PC-9 (cell line): Measurements from ENCODE around the gene PRR7. TPM values are rescaled to one million over a fixed set of nuclear protein-coding genes. Genes with fewer than 3 reads are reported as not detected.

Experiments used
- BruUV-seq: library from RNA; stranded (reverse); fragments of 400-500 nt; replicated peaks from 2 replicates; lab custom pipeline; 2021; lab: Mats Ljungman, UMichigan
- CTCF ChIA-PET: fragments of 300-600 bp; sonication (Branson Sonifier 250); formaldehyde crosslinking; loops from one replicate; lab custom pipeline; 2022; ENCODE audit warnings: antibody characterized with exemption; lab: Charles Lee
- POLR2A ChIA-PET: fragments of 300-600 bp; sonication (Branson Sonifier 250); formaldehyde crosslinking; loops from one replicate; lab custom pipeline; 2022; ENCODE audit warnings: antibody characterized with exemption; ENCODE audit not compliant: unreplicated experiment; lab: Charles Lee
- DNase-seq, 2 experiments: peaks; one replicate each; pipeline versions ENCODE4 v3.0.0 to v3.0.0-alpha.2; 2015 to 2022; ENCODE audit warnings: mixed read lengths in 1 of 2
- H2AFZ ChIP-seq: fragments of 200-600 bp; sonication (generic); 2 replicates; pipeline ENCODE4 v1.8.1; 2017; ENCODE audit warnings: antibody characterized with exemption
- H3F3A ChIP-seq: fragments of 200-600 bp; sonication (generic); 2 replicates; pipeline ENCODE4 v1.8.1; 2017; ENCODE audit warnings: antibody characterized with exemption, mild to moderate bottlenecking, low read depth; ENCODE audit not compliant: insufficient read depth
- H3K27ac ChIP-seq: fragments of 200-600 bp; sonication (generic); 2 replicates; pipeline ENCODE4 v1.6.1; 2016; ENCODE audit warnings: mixed run types
- H3K27me3 ChIP-seq: fragments of 200-600 bp; sonication (generic); 2 replicates; pipeline ENCODE4 v1.6.1; 2016; ENCODE audit warnings: low read depth, mixed run types; ENCODE audit not compliant: insufficient read depth
- H3K36me3 ChIP-seq: fragments of 200-600 bp; sonication (generic); 2 replicates; pipeline ENCODE4 v1.6.1; 2016; ENCODE audit warnings: low read depth, mixed run types
- H3K4me1 ChIP-seq: fragments of 200-600 bp; sonication (generic); replicated peaks from 2 replicates; pipeline ENCODE4 v1.6.1; 2016; ENCODE audit warnings: mixed run types; ENCODE audit not compliant: insufficient read depth
- H3K4me2 ChIP-seq: fragments of 200-600 bp; sonication (generic); 2 replicates; pipeline ENCODE4 v1.6.1; 2017; ENCODE audit warnings: mixed run types
- H3K4me3 ChIP-seq: fragments of 200-600 bp; sonication (generic); 2 replicates; pipeline ENCODE4 v1.6.1; 2016; ENCODE audit warnings: mixed run types
- H3K79me2 ChIP-seq: fragments of 200-600 bp; sonication (generic); 2 replicates; pipeline ENCODE4 v1.6.1; 2017; ENCODE audit warnings: low read depth, mixed run types
- H3K9me2 ChIP-seq: fragments of 200-600 bp; sonication (generic); 2 replicates; pipeline ENCODE4 v1.8.1; 2017; ENCODE audit warnings: mild to moderate bottlenecking; ENCODE audit not compliant: insufficient read depth
- H3K9me3 ChIP-seq: fragments of 200-600 bp; sonication (generic); 2 replicates; pipeline ENCODE4 v1.8.1; 2016; ENCODE audit warnings: low read depth; ENCODE audit not compliant: insufficient read depth
- H4K20me1 ChIP-seq: fragments of 200-600 bp; sonication (generic); 2 replicates; pipeline ENCODE4 v1.8.1; 2017; ENCODE audit not compliant: insufficient read depth
- EZH2 ChIP-seq: fragments of 200-600 bp; sonication (generic); IDR thresholded peaks from 2 replicates; pipeline ENCODE4 v1.8.0; 2017; ENCODE audit warnings: antibody characterized with exemption, low read depth
- intact Hi-C: fragments of 100-400 bp; cut with micrococcal nuclease; formaldehyde crosslinking; loops from one replicate; pipeline ENCODE4 v1.10.0; 2022; ENCODE audit not compliant: unreplicated experiment
- total RNA-seq: library from RNA; stranded (reverse); gene quantifications from 2 replicates; pipeline ENCODE4 v1.2.3, GENCODE V29; 2021
- TF ChIP-seq, protein P1 (sequence below): fragments of 200-600 bp; sonication (generic); conservative IDR thresholded peaks from 2 replicates; pipeline ENCODE4 v1.6.1; 2017; ENCODE audit warnings: mixed run types, antibody characterized with exemption, mild to moderate bottlenecking, moderate library complexity

Gene PRR7
- total RNA-seq, 1 experiment from 2014 or later: 22.2 TPM

GRCh38 chr5:177425801-177426565 is 20.6 kb upstream of the PRR7 start:
- no peaks in the 10 kb centered on the region for H3K9me3 ChIP-seq
- H2AFZ ChIP-seq: peak overlapping the region; percentile 87
- intact Hi-C loops: loop anchor here (1.0 to 2.0 kb wide), 5 partner anchors 22 to 108 kb away; no protein-coding TSS in a partner anchor
- peak overlapping the region; percentile 81 for H3K27ac ChIP-seq
- POLR2A ChIA-PET: interaction anchor here (0.5 to 1.3 kb wide), 17 partner anchors 18 to 883 kb away, joined by 3 to 31 read pairs (median 5); partner anchors contain the start of gene PDLIM7
- CTCF ChIA-PET: interaction anchor here (0.5 to 2.4 kb wide), 10 partner anchors 20 to 116 kb away, joined by 3 to 18 read pairs (median 5); no protein-coding TSS in a partner anchor
- H3K36me3 ChIP-seq: no peaks in the 10 kb centered on the region
- H3K4me1 ChIP-seq: peaks cover 23% of the 10 kb centered on the region
- peaks cover 23% of the 10 kb centered on the region for H4K20me1 ChIP-seq
- H3K4me3 ChIP-seq: peak overlapping the region; percentile 64
- no TSS peak for BruUV-seq
- peaks cover 10% of the 10 kb centered on the region; the same call in 1 of the 2 replicates for H3F3A ChIP-seq
- peak overlapping the region; percentile 76 for H3K4me2 ChIP-seq
- H3K27me3 ChIP-seq: no peaks in the 10 kb centered on the region
- TF ChIP-seq, protein P1, sequence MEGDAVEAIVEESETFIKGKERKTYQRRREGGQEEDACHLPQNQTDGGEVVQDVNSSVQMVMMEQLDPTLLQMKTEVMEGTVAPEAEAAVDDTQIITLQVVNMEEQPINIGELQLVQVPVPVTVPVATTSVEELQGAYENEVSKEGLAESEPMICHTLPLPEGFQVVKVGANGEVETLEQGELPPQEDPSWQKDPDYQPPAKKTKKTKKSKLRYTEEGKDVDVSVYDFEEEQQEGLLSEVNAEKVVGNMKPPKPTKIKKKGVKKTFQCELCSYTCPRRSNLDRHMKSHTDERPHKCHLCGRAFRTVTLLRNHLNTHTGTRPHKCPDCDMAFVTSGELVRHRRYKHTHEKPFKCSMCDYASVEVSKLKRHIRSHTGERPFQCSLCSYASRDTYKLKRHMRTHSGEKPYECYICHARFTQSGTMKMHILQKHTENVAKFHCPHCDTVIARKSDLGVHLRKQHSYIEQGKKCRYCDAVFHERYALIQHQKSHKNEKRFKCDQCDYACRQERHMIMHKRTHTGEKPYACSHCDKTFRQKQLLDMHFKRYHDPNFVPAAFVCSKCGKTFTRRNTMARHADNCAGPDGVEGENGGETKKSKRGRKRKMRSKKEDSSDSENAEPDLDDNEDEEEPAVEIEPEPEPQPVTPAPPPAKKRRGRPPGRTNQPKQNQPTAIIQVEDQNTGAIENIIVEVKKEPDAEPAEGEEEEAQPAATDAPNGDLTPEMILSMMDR: no peak
- no peak for TF ChIP-seq EZH2
- H3K9me2 ChIP-seq: no peaks in the 10 kb centered on the region
- peaks cover 35% of the 10 kb centered on the region for H3K79me2 ChIP-seq
- DNase-seq: peak; percentile 99 to 100

DNA sequence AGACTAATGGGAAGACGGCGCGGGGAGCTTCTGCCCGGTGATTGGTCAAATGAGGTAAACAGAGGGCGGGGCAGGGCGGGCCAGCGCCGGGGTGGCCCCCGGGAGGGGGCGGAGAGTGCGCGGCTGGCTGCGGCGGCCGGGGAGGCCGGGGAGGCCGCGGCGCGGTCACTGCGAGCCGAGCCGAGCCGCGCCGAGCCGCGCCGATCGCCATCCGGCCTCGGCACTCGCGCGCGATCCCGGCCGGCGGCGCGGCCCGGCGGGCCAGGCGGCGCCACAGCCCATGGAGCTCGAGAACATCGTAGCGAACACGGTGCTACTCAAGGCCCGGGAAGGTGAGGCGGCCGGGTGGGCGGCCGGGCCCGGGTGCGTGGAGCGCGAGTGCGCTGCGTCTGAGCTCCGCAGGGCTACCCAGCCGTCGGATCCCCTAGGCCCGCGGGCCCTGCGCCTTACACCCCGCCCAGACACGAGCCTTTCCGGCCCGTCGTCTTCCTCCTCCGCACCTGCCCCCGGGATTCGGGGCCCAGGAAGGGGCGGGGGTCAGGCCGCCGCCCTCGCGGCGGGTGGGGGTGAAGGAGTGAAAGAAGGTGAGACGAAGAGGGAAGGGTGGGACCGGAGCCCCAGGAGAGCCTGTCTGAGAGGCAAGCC is 19.9 kb upstream of the PRR7 start, which contains the start of gene GRK6:
Gene GRK6, plus strand, starts transcription at position 111 of the 645 bp plus-strand sequence. Its CDS starts 170 bp downstream, at position 281.
- no TSS peak for BruUV-seq
- peak in 1 of 2 experiments; percentile 69 for DNase-seq
- H3K9me3 ChIP-seq: no peaks in the 10 kb centered on the region
- intact Hi-C loops: loop anchor here (1.0 to 2.0 kb wide), 5 partner anchors 22 to 108 kb away; no protein-coding TSS in a partner anchor
- peaks cover 23% of the 10 kb centered on the region for H3K4me1 ChIP-seq
- H2AFZ ChIP-seq: peak within 1 kb of the TSS; percentile 87
- ChIA-PET CTCF (interaction anchor here (0.5 to 2.4 kb wide), 12 partner anchors 19 to 117 kb away, joined by 3 to 18 read pairs (median 4); no protein-coding TSS in a partner anchor), POLR2A (interaction anchor here (0.5 to 1.3 kb wide), 14 partner anchors 18 to 883 kb away, joined by 3 to 31 read pairs (median 8); partner anchors contain the start of gene PDLIM7)
- peak within 1 kb of the TSS; percentile 81 for H3K27ac ChIP-seq
- H3F3A ChIP-seq: peaks cover 10% of the 10 kb centered on the region; the same call in 1 of the 2 replicates
- H3K4me3 ChIP-seq: peak within 1 kb of the TSS; percentile 80
- H3K79me2 ChIP-seq: peaks cover 35% of the 10 kb centered on the region
- peak within 1 kb of the TSS; percentile 97 for H3K4me2 ChIP-seq
- H3K27me3 ChIP-seq: no peaks in the 10 kb centered on the region
- H3K36me3 ChIP-seq: no peaks in the 10 kb centered on the region
- no peaks in the 10 kb centered on the region for H3K9me2 ChIP-seq
- H4K20me1 ChIP-seq: peaks cover 27% of the 10 kb centered on the region
- TF ChIP-seq EZH2: no peak
- TF ChIP-seq, protein P1: no peak
